HG03108 (cell line): Measurements from ENCODE around the gene TAF12.
"Not testable (repeated sequence)": the region's sequence is repeated elsewhere in the genome, so short reads cannot be mapped to it uniquely, and the experiment has no call there.

ENCODE experiments used
- ATAC-seq: cut with Tn5 transposase; IDR thresholded peaks from one replicate; pipeline ENCODE4 v1.9.1; 2021; ENCODE audit warnings: moderate library complexity; ENCODE audit not compliant: unreplicated experiment

The TAF12 gene

DNA sequence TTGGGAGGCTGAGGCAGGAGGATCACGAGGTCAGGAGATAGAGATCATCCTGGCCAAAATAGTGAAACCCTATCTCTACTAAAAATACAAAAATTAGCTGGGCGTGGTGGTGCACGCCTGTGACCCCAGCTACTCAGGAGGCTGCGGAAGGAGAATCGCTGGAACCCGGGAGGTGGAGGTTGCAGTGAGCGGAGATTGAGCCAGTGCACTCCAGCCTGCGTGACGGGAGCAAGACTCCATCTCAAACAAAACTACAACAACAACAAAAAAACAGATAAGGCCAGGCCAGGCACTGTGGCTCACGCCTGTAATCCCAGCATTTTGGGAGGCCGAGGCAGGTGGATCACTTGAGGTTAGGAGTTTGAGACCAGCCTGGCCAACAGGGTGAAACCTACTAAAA lies 2.5 kb upstream of the TAF12 start:
- not testable (repeated sequence) for ATAC-seq

- ATAC-seq, result no peak
Observed at GRCh38 chr1:28644494-28644893, 1.6 kb upstream of the TAF12 start.

DNA sequence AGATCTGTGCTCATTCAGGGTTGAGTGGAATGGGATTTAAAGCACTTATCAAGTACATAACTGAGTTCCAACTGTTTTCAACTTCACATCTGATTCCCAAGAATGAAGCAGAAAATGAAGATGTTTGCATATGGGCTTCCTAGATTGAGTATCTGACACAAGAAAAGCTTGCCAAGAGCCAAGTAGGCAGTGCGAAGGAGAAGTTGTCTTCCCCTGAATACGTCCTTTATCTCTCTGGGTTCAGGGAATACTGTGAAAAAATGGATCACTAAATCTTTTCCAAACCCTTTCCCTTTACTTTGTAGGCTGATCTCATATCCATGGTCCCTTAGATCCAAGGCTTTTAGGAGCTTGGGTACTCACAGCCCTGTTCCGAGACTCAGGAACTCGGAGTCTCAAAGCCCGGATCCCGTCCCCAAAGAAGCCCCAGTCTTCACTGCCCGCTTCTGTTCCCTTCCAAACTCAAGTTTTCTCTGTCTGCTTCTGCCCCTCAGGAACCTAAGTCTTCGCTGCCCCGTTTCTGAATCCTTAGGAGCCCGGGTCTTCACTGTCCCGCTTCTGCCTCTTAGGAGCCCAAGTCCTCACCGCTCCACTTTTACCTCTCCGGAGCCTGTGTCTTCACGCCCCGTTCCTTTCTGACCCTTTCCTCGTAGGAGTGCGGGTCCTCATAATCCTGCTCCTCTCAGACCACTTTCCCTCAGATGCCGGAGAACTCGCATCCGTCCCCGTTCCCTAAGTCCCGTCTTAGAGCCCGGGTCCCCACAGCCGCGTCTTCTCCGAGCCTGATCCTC lies 616 bp downstream of the TAF12 start:
- peak; percentile 4 for ATAC-seq

DNA sequence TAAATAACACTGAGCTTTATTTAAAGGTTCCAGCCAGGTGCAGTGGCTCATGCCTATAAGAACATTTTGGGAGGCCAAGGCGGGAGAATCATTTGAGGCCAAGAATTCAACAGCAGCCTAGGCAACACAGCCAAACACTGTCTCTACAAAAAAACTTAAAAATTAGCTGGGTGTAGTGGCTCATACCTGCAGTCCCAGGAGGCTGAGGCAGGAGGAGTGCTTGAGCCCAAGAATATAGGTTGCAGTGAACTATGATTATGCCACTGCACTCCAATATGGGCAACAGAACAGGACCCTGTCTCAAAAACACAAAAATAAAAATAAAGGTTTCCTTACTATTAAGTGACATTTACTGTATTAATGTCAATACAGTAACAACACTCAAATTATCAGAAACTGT lies 2.1 kb downstream of the TAF12 start:
- no peak for ATAC-seq

DNA sequence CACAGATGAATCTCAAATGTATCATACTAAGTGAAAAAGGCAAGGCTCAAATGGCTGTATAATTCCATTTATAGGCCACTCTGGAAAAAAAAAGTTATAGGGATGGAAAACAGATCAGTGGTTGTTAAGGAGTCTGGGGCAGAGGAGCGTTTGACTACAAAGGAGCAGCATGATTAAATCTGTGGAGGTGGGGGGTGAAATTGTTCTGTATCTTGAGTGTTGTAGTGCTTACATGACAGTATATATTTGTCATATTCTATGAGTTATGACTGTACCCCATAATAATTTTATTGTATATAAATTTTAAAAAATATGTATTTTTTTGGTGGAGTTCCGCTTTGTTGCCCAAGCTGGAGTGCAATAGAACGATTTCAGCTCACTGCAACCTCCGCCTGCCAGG lies 10.3 kb downstream of the TAF12 start:
- no peak for ATAC-seq

GRCh38 chr1:28631713-28632112 lies 11.2 kb downstream of the TAF12 start:
- no peak for ATAC-seq

DNA sequence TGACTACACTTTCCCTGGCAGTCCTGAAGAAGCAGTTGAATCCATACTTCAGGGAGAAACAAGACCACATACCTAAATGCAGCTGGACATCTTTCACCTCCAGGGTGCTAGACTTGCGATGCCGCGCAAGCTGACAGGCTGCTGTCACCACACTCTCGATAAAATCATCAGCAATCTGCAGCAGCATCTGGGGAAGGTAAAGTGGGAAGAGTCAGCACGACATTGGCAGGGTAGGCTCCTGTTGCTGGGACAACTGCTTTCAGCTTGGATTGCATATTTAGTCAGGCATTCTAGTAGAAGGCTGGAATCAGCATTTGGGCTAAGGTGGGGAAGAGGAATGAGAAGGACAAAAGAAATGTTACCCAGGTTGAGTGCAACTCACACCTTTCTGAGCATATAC lies 29.7 kb downstream of the TAF12 start:
- no peak for ATAC-seq

DNA sequence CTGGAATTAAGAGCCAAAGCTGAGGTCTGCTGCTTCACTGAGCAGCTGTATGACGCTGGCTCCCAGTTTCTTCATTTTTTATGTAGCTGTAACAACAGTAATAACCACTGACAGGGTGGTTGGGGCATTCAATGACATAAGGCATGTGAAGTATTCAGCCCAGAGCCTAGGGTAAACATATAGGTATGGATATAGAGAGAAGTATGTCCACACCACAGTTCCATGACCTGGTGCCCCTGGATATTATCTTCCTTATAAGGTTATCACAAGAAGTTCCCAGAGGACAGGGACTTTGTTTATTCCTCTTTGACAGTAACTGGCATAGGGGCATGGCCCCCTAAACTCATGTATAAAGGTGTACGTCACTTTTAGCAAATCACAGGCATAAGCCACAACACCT lies 36.1 kb downstream of the TAF12 start:
- no peak for ATAC-seq

DNA sequence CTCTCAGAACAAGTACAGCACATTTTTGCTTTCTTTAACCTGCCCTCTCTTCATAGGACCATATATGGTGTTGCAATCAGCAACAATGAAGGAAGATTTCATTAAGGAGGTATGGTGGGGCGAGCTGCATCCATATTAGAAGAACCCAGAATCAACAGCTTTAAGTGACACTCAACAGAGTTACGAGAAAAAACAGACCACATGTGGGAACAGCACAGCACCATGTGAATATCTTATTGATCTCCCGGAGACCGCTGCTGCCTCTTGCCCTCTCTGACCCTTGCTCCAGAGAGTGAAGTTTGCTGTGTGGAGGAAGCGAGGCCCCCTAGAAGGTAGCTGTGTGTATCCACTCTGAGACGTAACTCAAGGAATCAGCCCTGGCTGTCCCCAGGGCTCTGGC lies 37.9 kb downstream of the TAF12 start:
- ATAC-seq, result no peak

DNA sequence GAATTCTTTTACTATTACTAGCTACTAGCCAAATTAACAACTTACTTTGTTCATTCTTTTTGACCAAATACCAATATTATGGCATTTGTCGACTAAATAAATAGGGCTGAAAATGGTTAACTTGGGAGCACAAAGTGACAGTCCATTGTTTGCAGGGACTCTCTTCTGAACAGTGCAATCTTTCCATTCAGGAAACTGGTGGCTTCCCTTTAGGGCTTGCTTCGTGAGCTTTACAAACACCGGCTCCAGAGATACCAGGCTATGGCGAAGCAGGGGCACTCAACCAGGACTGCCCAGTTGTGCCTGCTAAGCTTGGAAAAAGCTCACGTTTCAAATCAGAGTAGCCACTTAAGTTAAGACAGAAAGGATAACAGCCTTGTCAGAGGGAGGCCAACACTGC lies 38.5 kb downstream of the TAF12 start:
- ATAC-seq, result no peak

DNA sequence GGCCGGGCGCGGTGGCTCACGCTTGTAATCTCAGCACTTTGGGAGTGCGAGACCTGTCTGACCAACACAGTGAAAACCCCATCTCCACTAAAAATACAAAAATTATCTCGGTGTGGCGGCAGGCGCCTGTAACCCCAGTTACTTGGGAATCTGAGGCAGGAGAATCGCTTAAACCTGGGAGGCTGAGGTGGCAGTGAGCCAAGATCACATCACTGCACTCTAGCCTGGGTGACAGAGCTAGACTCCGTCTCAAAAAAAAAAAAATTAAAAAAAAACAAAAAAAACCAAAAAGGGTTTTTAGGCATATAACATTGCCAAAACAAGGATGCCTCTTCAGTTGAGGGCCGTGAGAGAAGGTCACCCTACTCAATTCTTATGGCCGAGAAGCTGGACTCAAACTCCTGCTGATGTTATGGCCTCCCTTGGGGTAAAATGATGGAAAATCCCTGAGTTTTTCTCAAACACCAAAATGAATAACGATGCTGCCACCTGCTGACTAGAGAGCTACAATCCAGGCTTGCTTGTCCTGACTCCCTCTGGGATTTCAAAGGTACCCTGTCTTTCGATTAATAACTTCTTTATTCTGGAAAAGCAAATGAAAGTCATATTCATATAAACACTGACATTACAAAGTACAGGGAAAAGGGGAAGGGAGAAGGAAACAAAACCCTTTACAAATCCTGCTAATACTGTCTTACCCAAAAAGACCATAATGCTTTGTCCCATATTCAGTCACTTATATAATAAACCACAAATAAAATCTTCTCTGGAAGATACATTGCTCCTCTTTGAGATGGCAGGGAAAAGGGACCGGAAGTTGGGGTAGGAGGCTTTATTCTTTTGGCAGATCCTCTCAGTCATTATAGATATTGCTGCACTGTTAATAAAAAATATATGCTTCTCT lies 40.1 kb downstream of the TAF12 start:
- ATAC-seq, result no peak

DNA sequence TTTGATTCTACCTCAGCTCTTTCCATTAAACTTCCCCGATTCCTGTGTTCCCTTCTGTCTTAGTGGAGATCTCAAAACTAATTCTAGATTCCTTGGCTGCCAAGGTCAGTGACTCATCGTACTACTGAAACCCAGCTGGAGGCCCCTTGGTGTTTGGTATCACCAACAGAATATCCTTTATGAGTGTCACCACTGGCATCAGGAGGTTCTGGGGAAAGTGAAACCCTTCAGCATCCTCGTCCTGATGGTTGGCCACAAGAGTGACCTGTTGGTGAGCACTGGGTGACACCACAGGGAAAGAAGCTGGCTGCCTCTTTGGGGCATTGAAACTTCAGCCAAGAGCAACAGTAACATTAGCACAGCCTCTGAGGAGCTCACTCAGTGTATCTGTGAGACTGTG lies 41.2 kb downstream of the TAF12 start:
- ATAC-seq, result no peak

- ATAC-seq, result not testable (repeated sequence)
Observed at GRCh38 chr1:28596276-28596675, 46.6 kb downstream of the TAF12 start.

- no peak for ATAC-seq
Observed at GRCh38 chr1:28595412-28596191, 47.3 kb downstream of the TAF12 start.

DNA sequence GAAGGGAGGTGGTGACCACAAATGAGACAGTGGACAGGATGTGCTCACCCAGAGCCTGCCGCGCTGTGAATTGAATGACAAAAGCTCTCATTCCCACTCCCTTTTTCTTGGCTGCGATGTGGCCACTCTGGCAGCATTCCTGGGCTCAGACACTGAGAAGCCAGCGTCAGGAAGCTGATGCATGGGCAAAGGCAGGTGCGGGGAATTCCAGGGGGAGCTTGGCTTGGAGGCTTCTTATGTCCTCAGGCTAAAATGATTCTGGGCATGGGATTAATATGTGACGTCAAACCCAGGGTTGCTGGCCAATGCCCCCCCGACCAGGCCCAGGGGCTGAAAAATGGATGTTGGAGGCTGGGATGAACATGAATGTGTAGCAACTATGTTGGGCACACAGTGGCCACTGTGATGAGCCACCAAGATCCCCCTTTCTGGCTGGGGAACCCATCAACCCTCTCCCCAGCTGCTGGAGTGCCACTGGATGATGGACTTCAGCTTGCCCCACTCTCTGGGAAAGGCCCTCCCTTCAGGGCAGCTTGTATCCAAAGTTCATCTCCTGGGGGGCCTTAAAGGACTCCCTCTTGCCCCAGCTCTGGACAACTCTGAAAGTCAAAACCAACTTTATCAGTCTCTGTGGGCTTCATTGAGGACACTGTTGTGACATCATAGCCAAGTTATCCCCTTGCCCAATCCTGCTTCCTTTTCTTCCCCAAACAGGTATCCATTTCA lies 48.0 kb downstream of the TAF12 start:
- not testable (repeated sequence) for ATAC-seq

GRCh38 chr1:28593988-28594356 lies 48.9 kb downstream of the TAF12 start:
- ATAC-seq, result not testable (repeated sequence)

- ATAC-seq, result no peak
Observed at GRCh38 chr1:28592321-28593071, 50.4 kb downstream of the TAF12 start.

- ATAC-seq, result no peak
Observed at GRCh38 chr1:28591708-28592320, 51.1 kb downstream of the TAF12 start, which contains the start of gene RAB42. TSS of gene RAB42 (plus strand) at chr1:28592265. CDS start at chr1:28592512, 247 bp downstream.

DNA sequence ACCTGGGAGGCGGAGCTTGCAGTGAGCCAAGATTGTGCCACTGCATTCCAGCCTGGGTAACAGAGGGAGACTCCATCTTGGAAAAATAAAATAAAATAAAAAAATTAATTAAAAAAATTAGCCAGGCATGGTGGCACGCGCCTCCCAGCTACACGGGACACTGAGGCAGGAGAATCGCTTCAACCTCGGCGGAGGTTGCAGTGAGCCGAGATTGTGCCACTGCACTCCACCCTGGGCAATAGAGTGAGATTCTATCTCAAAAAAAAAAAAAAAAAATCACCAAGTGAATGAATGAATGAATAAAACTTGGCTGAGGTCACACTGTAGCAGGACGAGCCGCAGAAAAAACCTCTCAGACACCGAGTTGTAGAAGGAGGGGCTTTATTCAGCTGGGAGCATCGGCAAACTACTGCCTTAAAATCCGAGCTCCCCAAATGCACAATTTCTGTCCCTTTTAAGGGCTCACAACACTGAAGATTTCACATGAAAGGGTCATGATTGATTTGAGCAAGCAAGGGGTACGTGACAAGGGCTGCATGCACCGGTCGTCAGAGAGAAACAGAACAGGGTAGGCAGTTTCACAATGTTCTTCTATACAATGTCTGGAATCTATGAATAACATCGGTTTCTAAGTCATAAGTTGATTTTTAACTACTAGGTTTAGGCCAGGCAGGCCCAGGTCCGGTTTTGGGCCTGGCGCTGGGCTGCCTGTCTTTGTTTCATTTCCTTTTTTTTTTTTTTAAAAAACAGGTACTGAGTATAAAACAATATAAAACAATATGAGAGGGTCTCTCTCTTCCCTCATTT lies 56.1 kb downstream of the TAF12 start:
- not testable (repeated sequence) for ATAC-seq
